ENCODE data around the gene MAEA.

The MAEA gene

GRCh38 chr4:1337951-1338751 lies 48.5 kb downstream of the MAEA start:
- no peak for DNase-seq

DNA sequence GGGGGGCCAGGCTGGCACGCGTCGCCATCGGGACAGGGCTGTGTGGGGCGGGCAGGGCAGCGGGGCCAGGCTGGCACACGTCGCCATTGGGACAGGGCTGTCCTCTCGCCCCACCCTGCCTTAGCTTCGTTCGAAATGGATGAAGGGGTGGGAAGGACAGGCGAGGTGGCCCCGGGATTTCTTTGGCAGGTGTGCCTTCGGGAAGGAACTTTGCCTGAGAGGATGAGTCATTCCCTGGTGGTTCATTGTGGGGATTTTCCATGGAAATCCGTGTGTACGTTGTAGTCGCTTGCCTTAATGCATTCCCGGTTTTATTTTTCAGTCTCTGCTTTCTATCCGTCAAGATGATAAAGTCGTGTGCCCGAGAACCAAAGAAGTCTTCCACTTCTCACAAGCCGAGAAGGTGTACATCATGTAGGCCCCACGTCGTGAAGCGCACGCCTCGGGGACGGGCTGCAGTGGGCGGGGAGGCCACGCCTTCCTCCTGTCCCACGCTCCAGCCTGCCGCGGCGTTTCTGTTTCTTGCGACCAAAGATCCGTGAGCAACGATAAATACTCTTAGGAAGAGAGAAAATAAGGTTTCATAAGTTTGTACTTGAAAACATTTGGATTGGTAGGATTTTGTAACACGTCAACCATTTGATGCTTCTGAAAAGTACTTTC lies 49.2 kb downstream of the MAEA start:
- no peak for DNase-seq

DNA sequence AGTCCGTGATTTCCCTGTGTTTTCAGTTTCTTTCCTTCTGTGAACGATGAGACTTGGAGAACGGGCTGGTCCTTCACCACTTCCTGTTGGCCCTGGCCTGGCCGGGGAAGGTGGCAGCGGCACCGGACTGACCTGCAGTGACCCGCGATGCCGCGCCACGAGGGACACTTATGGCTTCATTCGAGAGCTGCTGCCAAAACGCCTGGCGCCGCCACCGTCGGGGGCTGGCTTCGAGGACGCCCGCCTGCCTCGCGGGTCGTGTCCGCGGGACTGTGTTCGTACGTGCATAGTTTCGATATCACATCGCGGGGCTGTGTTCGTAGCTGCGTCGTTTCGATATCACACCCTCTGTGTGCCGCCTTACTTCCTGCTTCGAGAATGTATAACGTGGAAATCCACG lies 49.8 kb downstream of the MAEA start:
- no peak for DNase-seq

DNA sequence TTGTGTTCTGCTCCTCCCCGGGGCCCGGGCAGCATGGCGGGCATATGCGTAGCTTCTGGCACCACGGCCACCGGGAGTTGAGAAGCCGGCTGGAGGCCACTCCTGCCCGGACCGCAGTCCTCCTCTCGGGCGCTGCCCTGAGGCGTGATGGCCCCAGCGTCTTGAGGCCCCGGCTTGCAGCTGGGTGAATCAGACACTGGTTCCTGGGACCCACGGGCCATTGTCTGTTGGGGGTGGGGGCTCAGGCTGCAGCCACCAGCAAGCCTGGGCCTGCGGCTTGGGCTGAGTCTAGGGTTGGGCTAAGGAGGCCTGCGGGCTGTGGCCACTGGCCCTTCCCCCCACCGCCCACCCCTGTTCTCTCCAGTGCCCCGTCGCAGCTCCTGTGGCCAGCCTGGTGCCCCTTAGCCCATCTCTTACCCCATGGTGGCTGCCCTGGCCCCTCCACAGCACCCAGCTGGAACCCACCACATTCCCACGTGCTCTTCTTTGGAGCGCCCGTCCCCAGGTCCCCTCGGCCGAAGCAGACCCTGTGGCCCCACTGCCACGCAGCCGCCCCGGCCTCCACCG lies 50.6 kb downstream of the MAEA start:
- no peak for DNase-seq

- DNase-seq: no peak
Observed at GRCh38 chr4:1340861-1341260, 51.2 kb downstream of the MAEA start.

DNA sequence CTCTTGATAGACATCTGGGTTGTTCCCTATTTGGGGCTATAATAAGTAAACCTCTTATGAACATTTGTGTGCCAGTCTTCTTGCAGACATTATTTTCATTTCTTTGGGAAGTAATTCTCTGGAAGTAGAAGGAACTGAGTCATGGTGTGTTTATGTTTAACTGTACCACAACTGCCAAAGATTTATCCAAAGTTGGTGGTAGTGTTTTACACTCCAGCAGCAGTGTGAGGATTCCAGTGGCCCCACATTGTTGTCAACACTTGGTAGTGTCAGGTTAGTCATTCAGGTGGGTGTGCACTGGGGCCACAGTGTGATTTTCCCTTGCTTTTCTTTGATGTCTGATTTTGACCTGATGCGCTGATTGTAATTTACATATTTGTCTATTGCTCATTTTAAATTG lies 52.3 kb downstream of the MAEA start:
- DNase-seq: no peak

GRCh38 chr4:1344696-1345095 lies 55.0 kb downstream of the MAEA start:
- DNase-seq: no peak

DNA sequence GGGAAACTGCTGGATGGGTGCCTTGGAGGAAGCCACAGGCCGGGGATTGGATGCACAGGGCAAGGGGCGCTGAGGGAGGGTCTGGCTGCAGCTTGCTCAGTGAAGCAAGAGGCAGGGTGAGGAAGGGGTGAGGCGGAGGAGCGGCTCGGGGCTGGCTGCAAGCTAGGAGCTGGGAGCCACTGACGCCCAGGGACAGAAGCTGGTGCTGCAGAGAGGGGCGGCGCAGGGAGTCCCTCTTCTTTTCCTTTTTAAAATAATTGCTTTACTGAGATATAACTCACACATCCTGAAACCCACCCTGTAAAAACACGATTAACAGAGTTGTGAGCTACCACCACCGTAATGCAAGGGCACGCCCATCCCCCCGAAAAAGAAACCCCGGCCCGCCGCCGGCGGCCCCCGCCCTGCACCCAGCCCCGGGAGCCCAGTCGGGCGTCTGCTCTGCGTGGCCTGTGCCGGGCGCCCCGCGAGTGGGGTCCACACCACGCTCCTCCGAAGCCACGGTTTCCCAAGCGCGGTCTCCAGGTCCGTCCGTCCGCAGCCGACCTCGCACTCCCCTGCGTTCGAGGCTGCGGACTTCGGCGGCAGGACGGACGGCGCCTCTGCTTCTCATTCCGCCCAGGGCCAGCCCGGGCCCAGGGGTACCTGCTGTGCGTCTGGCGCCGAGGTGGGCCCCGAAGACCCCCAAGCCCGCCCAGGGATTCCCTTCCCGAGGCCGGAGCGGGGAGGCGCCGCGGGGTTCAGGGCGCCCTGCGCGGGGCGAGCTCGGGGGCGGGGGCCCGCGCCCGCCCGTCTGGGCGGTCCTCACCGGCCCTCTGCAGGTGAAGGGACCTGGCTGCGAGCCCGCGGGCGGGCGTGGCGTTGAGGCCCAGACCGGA lies 56.5 kb downstream of the MAEA start:
- DNase-seq: peak; percentile 35

DNA sequence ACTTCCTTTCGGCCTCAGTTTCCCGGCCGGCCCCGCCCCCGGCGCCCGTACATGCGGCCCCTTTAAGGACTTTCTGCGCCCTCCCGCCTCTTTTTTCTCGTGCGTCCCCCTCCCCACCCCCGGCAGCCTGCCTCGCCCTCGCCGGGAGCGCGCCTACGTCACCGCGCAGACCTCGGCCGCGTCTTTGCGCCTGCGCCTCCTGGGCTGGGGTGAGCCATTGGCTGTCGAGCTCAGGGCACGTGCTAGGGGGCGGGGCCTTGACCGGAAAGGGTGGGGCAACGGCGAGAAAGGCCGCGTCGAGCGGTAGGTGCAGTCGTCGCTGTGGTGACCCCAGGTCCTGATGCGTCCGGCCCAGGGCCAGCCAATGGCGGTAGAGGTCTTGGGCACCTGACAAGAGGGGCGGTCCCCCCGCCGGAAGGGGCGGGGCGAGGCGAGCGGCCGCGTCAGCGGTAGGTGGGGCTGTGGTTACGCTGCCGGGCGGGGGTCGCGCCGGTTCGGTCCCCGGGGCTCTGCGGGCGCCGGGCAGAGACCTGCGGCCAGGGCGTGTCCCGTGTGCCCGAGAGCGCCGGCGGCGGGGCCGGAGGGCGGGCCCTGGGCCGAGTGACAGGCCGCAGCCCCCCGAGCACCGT lies 57.2 kb downstream of the MAEA start, which contains the start of gene UVSSA:
UVSSA (plus strand) TSS at position 428 of the 629 bp plus-strand sequence. CDS start 884 bp downstream, outside the sequence.
- peak; percentile 100 for DNase-seq

DNA sequence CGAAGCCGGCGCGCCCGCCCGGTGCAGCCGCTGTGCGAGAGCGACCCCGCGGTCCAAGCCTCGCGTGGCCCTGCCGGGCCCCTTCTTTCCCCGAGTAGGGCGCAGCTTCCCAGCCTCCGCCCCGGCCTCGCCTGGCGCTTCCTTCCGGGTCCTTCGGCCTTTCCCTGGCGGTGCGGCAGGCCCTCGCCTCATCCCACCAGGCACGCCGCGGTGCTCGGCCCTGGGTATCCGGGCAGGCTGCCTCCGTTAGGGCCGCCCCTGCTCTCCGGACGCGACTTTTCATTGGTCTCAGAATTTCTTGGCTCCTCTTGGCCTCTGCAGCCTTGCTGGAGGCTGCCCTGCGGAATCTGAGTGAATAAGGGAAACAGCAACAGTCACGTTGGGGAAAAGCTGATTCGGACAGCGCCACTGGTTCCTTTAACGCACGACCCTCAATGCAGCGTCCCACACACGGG lies 57.7 kb downstream of the MAEA start:
- DNase-seq: peak; percentile 60

DNA sequence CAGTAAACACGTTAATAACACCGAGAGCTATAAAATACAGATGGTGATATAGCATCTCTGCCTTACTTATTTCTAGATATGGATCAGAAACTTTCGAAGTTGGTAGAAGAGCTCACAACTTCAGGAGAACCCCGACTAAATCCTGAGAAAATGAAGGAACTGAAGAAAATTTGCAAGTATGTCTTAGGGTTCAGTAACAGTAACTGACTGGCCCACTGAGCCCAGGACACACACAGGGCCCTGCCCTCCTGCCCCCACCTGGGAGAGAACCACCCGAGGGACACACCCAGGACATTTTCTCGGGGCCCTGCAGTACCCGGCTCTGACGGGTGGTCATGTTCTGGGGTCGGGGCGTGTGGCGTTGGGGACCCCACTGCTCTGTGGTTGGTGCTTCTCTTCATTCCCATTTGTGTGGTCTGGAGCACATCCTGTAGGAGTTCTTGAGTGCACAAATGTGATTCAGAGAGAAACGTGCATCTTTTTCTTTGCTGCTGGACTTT lies 58.4 kb downstream of the MAEA start:
- DNase-seq: no peak

DNA sequence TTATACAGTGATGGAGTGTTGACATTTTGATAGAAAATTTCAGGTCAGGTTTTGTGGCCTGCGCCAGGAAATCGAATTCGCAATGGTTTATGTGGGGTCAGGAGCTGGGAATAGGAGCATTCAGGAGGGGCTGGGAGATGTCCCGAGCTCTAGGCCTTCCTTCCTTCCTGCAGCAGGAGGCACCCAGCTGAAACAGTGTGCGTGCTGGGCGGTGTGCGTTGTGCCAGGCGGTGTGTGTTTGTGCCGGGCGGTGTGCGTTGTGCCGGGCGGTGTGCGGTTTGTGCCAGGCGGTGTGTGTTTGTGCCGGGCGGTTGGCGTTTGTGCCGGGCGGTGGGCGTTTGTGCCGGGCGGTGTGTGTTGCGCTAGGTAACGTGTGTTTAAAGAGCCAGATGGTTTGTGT lies 59.1 kb downstream of the MAEA start:
- DNase-seq: no peak

DNA sequence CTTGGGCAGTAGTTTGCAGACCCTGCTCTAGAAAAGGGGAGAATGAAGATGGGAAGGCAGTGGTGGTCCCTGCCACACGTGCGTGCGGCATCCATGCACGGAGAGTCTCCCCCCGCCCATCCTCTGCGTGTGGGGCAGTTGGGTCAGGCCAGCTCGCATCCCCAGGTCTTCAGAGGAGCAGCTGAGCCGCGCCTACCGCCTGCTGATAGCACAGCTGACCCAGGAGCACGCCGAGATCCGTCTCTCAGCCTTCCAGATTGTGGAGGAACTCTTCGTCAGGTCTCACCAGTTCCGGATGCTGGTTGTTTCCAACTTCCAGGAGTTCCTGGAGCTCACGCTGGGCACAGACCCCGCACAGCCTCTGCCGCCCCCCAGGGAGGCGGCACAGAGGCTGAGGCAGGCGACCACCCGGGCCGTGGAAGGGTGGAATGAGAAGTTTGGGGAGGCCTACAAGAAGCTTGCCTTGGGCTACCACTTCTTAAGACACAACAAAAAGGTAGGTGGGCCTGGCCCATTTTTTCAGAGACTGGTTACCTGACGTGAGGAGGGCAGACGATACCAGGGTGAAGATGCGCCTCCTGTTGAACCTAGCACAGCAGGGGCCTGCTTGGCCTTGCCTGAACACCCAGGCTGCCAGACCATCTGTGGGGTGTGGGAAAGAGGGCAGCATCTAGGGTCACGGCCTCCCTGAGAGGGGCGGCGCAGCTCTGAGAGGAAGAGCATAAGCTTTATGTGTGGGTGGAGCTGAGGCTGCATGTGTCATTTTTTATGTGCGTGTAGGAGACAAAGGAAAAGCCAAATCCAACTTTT lies 59.9 kb downstream of the MAEA start:
- DNase-seq: no peak

DNA sequence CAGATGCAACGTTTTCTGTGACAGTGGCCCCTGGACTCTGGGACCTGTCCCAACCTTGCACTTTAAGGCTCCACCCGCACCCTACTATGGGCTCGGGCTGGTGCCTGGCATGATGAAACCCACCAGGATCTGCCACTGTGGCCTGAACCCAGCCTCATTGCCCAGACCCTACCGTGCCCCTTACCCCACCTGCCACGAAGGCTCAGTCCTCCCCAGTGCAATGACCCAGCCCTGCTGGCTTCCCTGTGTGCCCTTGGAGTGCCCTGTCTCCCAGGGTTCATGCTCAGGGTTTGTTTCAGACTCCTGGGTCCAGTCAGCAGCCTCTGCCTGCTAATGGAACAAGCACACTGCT lies 60.5 kb downstream of the MAEA start:
- no peak for DNase-seq

GRCh38 chr4:1351854-1352566 lies 62.3 kb downstream of the MAEA start:
- DNase-seq: peak; percentile 58

DNA sequence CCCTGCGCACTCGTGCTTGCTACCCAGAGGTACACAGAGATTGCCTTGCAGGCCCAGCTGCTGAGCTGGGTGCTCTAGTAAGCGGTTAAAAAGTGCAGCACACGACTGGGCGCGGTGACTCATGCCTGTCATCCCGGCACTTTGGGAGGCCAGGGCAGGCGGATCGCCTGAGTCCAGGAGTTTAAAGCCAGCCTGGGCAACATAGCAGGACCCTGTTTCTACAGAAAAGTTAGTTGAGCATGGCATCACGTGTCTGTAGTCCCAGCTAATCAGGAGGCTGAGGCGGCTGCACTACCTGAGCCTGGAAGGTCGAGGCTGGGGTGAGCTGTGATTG lies 62.8 kb downstream of the MAEA start:
- no peak for DNase-seq

GRCh38 chr4:1353186-1354055 lies 63.7 kb downstream of the MAEA start:
- no peak for DNase-seq

GRCh38 chr4:1354136-1354982 lies 64.7 kb downstream of the MAEA start:
- DNase-seq: no peak

DNA sequence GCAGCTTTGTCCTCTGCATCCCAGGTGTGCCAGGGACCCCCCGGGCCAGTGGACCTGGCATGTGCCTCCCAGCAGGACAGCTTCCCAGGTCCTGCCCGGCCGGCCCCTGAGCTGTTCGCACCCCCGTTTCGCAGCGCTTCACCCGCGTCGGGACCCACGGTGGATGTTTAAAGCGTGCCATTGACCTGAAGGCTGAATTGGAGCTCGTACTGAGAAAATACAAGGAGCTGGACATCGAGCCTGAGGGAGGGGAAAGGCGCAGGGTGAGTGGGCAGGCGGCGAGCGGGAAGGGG lies 65.2 kb downstream of the MAEA start:
- DNase-seq: no peak

Data from activated gamma-delta T cell (primary cell).